Measurements from ENCODE around the gene SLC32A1.

Gene SLC32A1

GRCh38 chr20:38725931-38726803 lies 1.9 kb downstream of the SLC32A1 start:
- no peak for DNase-seq

- DNase-seq: peak; percentile 48
Measured at GRCh38 chr20:38726804-38727606, 2.7 kb downstream of the SLC32A1 start.

GRCh38 chr20:38727607-38728190 lies 3.4 kb downstream of the SLC32A1 start:
- DNase-seq: no peak

- no peak for DNase-seq
Measured at GRCh38 chr20:38728191-38728781, 4.0 kb downstream of the SLC32A1 start.

- DNase-seq: no peak
Measured at GRCh38 chr20:38728911-38729642, 4.8 kb downstream of the SLC32A1 start.

GRCh38 chr20:38729767-38730166 lies 5.5 kb downstream of the SLC32A1 start:
- DNase-seq: no peak

GRCh38 chr20:38730167-38730988 lies 6.1 kb downstream of the SLC32A1 start:
- DNase-seq: no peak

- peak; percentile 76 for DNase-seq
Measured at GRCh38 chr20:38730989-38731737, 6.9 kb downstream of the SLC32A1 start.

- DNase-seq: no peak
Measured at GRCh38 chr20:38731738-38732113, 7.4 kb downstream of the SLC32A1 start.

GRCh38 chr20:38732981-38733380 lies 8.7 kb downstream of the SLC32A1 start:
- no peak for DNase-seq

GRCh38 chr20:38735172-38735571 lies 10.9 kb downstream of the SLC32A1 start:
- no peak for DNase-seq

- DNase-seq: no peak
Measured at GRCh38 chr20:38737887-38738286, 13.6 kb downstream of the SLC32A1 start.

- no peak for DNase-seq
Measured at GRCh38 chr20:38745757-38746156, 21.5 kb downstream of the SLC32A1 start.

- no peak for DNase-seq
Measured at GRCh38 chr20:38747495-38748096, 23.3 kb downstream of the SLC32A1 start.

GRCh38 chr20:38748097-38748860 lies 24.0 kb downstream of the SLC32A1 start, which contains the start of gene ACTR5:
Gene ACTR5, plus strand, starts transcription at chr20:38748460. Its CDS starts 19 bp downstream, at chr20:38748479.
- DNase-seq: peak; percentile 97

GRCh38 chr20:38748861-38749149 lies 24.5 kb downstream of the SLC32A1 start:
- DNase-seq: peak; percentile 41

- DNase-seq: peak; percentile 30
Measured at GRCh38 chr20:38751360-38751976, 27.2 kb downstream of the SLC32A1 start.

- DNase-seq: no peak
Measured at GRCh38 chr20:38752029-38752428, 27.7 kb downstream of the SLC32A1 start.

- DNase-seq: no peak
Measured at GRCh38 chr20:38754924-38755323, 30.6 kb downstream of the SLC32A1 start.
